ENCODE data around the gene CD55. TPM values are rescaled to one million over a fixed set of nuclear protein-coding genes. Genes with fewer than 3 reads are reported as not detected.

CD55 gene
- total RNA-seq, 1 donor from 2014 or later, result 35.4 TPM

Other genes with a start within 250 kb of the CD55 start
- gene C4BPB, start 232.8 kb upstream of the CD55 start, total RNA-seq, result not detected in 2 replicates
- gene C4BPA, start 217.4 kb upstream of the CD55 start, total RNA-seq, result not detected in 2 replicates
- 0.04 TPM in 1 of 2 replicates, not detected in the other for gene CR2, start 132.7 kb downstream of the CD55 start, total RNA-seq
- 0.07 and 0.13 TPM in 2 replicates for gene CR1, start 174.5 kb downstream of the CD55 start, total RNA-seq